ENCODE measurements around the gene VPS72.

DNA sequence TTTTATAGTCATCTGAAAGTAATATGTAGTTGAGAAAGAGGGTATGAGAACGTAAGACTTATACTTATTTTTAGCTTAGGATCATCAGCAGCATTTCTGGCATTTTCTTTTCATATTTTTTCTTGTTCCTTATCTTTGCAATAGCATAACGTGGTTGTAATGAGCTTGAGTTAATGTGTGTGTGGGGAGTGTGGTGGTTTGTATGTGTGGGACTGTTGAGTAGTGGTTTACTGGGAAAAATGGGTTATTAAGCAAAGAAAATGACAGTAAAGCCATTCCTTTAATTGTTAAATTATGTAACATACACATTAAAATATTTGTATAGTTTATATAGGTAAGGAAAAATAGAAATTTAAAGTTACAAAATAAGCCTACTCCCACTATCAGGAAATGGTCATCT lies 23.6 kb upstream of the VPS72 start:
- TF ChIP-seq, protein P1, sequence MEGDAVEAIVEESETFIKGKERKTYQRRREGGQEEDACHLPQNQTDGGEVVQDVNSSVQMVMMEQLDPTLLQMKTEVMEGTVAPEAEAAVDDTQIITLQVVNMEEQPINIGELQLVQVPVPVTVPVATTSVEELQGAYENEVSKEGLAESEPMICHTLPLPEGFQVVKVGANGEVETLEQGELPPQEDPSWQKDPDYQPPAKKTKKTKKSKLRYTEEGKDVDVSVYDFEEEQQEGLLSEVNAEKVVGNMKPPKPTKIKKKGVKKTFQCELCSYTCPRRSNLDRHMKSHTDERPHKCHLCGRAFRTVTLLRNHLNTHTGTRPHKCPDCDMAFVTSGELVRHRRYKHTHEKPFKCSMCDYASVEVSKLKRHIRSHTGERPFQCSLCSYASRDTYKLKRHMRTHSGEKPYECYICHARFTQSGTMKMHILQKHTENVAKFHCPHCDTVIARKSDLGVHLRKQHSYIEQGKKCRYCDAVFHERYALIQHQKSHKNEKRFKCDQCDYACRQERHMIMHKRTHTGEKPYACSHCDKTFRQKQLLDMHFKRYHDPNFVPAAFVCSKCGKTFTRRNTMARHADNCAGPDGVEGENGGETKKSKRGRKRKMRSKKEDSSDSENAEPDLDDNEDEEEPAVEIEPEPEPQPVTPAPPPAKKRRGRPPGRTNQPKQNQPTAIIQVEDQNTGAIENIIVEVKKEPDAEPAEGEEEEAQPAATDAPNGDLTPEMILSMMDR (IDR thresholded peaks at IDR 0.05), result no peak
- TF ChIP-seq TEAD4 (IDR thresholded peaks at IDR 0.05; ENCODE audit: borderline replicate concordance, insufficient read depth), result no peak
- TF ChIP-seq EP300 (IDR thresholded peaks at IDR 0.05; ENCODE audit: borderline replicate concordance in 1 of 2, low read depth in 1 of 2, low read length in 1 of 2), result no peak

Data from SK-N-SH (cell line).